H1 (cell line): ENCODE results near the gene ZNF484. TPM values are rescaled to one million over a fixed set of nuclear protein-coding genes. Genes with fewer than 3 reads are reported as not detected.

ENCODE experiments used
- POLR2AphosphoS5 ChIP-seq: IDR thresholded peaks from 2 replicates; pipeline ENCODE4 v1.6.1; 2011; ENCODE audit warnings: low read depth, low read length
- RAD21 ChIP-seq, 2 experiments: IDR thresholded peaks in 1 of 2; conservative IDR thresholded peaks in 1 of 2; 2 replicates each; pipeline ENCODE4 v1.6.1; 2011; ENCODE audit warnings: low read depth in 2 of 2, low read length in 2 of 2, improper control_type of control experiment in 1 of 2, inconsistent platforms in 1 of 2, mild to moderate bottlenecking in 1 of 2, moderate library complexity in 1 of 2
- RBBP5 ChIP-seq: IDR thresholded peaks from 2 replicates; pipeline ENCODE4 v1.7.1; 2012; ENCODE audit warnings: low read depth, mild to moderate bottlenecking, inconsistent platforms, low read length, moderate library complexity, borderline replicate concordance
- polyA plus RNA-seq, 7 experiments: library from polyadenylated mRNA; depleted of rRNA in 3 of 7; stranded (reverse) in 5 of 7; unstranded in 2 of 7; fragments of >200 nt in 5 of 7; fragments of 200-250 nt in 2 of 7; gene quantifications; 1 replicate in 5 of 7; 2 replicates in 1 of 7; 4 replicates in 1 of 7; pipeline versions ENCODE4 v1.2.1 to v1.2.3, GENCODE V29; 2011 to 2013; ENCODE audit warnings: missing spikeins in 2 of 7, mixed read lengths in 2 of 7
- total RNA-seq: library from RNA; stranded (reverse); fragmentation: NEBNext Ultra II Directional; extraction: Animal tissue kit (Norgen Biotek cat#: 25700); gene quantifications from 2 replicates; pipeline ENCODE4 v1.2.1, GENCODE V29; 2021

The ZNF484 gene
- total and polyA plus RNA-seq, 2 of the 8 experiments (the other 6 are each of a cell fraction or from before 2014, with no cell fraction given) = 1.3 to 11.5 TPM

DNA sequence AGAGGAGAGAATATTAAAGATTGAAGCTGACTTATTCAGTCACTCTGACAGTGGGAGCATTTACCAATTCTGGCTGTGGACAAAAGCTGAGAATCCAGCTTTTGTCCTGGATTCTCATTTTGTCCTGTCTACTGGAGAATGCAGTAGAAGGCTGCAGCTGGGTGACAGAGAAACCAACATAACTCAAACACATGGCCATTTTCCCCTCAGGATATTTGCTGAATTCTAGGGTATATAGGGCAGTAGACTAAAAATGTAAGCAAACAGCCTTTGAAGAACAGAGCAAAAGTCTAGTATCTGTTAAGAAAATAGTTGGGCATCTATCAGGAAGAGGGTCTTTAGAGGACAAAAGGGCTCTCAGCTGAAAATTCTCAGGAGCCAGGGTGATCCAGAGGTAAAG, 20.6 kb downstream of the ZNF484 start (continued):
- no peak for TF ChIP-seq POLR2AphosphoS5
- TF ChIP-seq RBBP5 = no peak
- TF ChIP-seq RAD21 (IDR thresholded peaks at IDR 0.05 in 1 of 2, conservative IDR thresholded peaks at IDR 0.05 in 1 of 2; ENCODE audit: low read depth in 2 of 2, low read length in 2 of 2) = no peak
